HepG2 (cell line): Measurements from ENCODE around the gene ODR4. TPM values are rescaled to one million over a fixed set of nuclear protein-coding genes. Genes with fewer than 3 reads are reported as not detected.

Source experiments
- ATAC-seq: fragments of 200-7000 bp; cut with Tn5 transposase; 3 replicates; pipeline ENCODE4 v1.9.1; 2020; ENCODE audit warnings: mild to moderate bottlenecking, moderate library complexity
- BruUV-seq: library from RNA; stranded (reverse); fragments of 400-500 nt; replicated peaks from 2 replicates; lab custom pipeline; 2021; lab: Mats Ljungman, UMichigan
- CTCF ChIA-PET: fragments of 300-600 bp; formaldehyde crosslinking; extraction: SDS; loops from one replicate; lab custom pipeline; 2021; ENCODE audit warnings: low total read pairs, inconsistent platforms, low intra/inter-chr PET ratio; lab: Yijun Ruan, JAX
- POLR2A ChIA-PET: fragments of 350-600 bp; sonication (Branson Sonifier 250); formaldehyde crosslinking; loops from one replicate; lab custom pipeline; 2020; ENCODE audit warnings: antibody characterized with exemption, inconsistent platforms; lab: Yijun Ruan, JAX
- DNase-seq: peaks from one replicate; pipeline ENCODE4 v3.0.0-alpha.2; 2015; ENCODE audit warnings: low spot score
- FAIRE-seq: peaks from 3 replicates; lab custom pipeline; 2011; peaks lifted over from hg19 to GRCh38; lab: Jason Lieb, UNC
- H2AFZ ChIP-seq: one replicate; pipeline ENCODE4 v1.6.1; 2011; ENCODE audit warnings: low read length, inconsistent platforms
- H3K27ac ChIP-seq: fragments of 300-600 bp; 3 replicates; pipeline ENCODE4 v1.8.0; 2011; ENCODE audit warnings: mixed run types, mild to moderate bottlenecking, mixed read lengths, low read length, inconsistent platforms; ENCODE audit not compliant: insufficient read depth; ENCODE audit errors: extremely low read length
- H3K27me3 ChIP-seq, 2 experiments: fragments of 200-600 bp in 1 of 2; 2 replicates in 1 of 2; 3 replicates in 1 of 2; pipeline versions ENCODE4 v1.6.0 to v1.8.0; 2011; ENCODE audit warnings: low read length in 2 of 2, mild to moderate bottlenecking in 2 of 2, moderate library complexity in 2 of 2, inconsistent platforms in 1 of 2; ENCODE audit not compliant: insufficient read depth in 2 of 2, control insufficient read depth in 1 of 2
- H3K36me3 ChIP-seq, 2 experiments: fragments of 200-600 bp in 1 of 2; replicated peaks in 1 of 2; 2 replicates in 1 of 2; 3 replicates in 1 of 2; pipeline versions ENCODE4 v1.5.1 to v1.8.0; 2011; ENCODE audit warnings: low read length in 2 of 2, inconsistent platforms in 1 of 2; ENCODE audit not compliant: insufficient read depth in 2 of 2, control insufficient read depth in 1 of 2
- H3K4me1 ChIP-seq: 2 replicates; pipeline ENCODE4 v1.5.1; 2012; ENCODE audit warnings: low read length, inconsistent platforms; ENCODE audit not compliant: insufficient read depth
- H3K4me2 ChIP-seq: 2 replicates; pipeline ENCODE4 v1.6.0; 2011; ENCODE audit warnings: low read depth, low read length, inconsistent platforms
- H3K4me3 ChIP-seq, 3 experiments: fragments of 200-600 bp in 1 of 3; sonication (generic), shearing (Covaris generic) in 1 of 3; replicated peaks in 1 of 3; 2 replicates each; pipeline ENCODE4 v1.5.1; 2011 to 2016; ENCODE audit warnings: low read length in 3 of 3, inconsistent platforms in 2 of 3, low read depth in 2 of 3, mild to moderate bottlenecking in 2 of 3, control low read depth in 1 of 3, mixed read lengths in 1 of 3; ENCODE audit not compliant: insufficient read depth in 1 of 3
- H3K79me2 ChIP-seq: one replicate; pipeline ENCODE4 v1.6.1; 2011; ENCODE audit warnings: low read length, inconsistent platforms; ENCODE audit not compliant: insufficient read depth
- H3K9ac ChIP-seq: 2 replicates; pipeline ENCODE4 v1.6.0; 2011; ENCODE audit warnings: mild to moderate bottlenecking, low read depth, low read length, inconsistent platforms; ENCODE audit not compliant: insufficient read depth
- H3K9me3 ChIP-seq: 2 replicates; pipeline ENCODE4 v1.5.1; 2012; ENCODE audit warnings: mild to moderate bottlenecking, low read length
- H4K20me1 ChIP-seq: 2 replicates; pipeline ENCODE4 v1.6.0; 2011; ENCODE audit warnings: inconsistent platforms, mild to moderate bottlenecking, low read length, moderate library complexity; ENCODE audit not compliant: insufficient read depth
- ATM ChIP-seq: fragments of 450-650 bp; IDR thresholded peaks from 2 replicates; pipeline ENCODE4 v1.7.1; 2017; ENCODE audit warnings: mild to moderate bottlenecking, borderline replicate concordance
- BATF2 ChIP-seq: sonication (generic); formaldehyde crosslinking; IDR thresholded peaks from 2 replicates; pipeline ENCODE4 v1.8.0; 2022; ENCODE audit warnings: mild to moderate bottlenecking, missing genetic modification reagents, moderate library complexity
- CCAR2 ChIP-seq: fragments of 200-400 bp; formaldehyde crosslinking; optimal IDR thresholded peaks from 2 replicates; pipeline ENCODE3; 2018; ENCODE audit warnings: low read depth, mild to moderate bottlenecking, low read length, moderate library complexity
- HHEX ChIP-seq: IDR thresholded peaks from 2 replicates; pipeline ENCODE4 v1.6.1; 2016; ENCODE audit warnings: control low read depth
- MAFK ChIP-seq, 2 experiments: IDR thresholded peaks in 1 of 2; conservative IDR thresholded peaks in 1 of 2; 2 replicates each; pipeline ENCODE4 v1.6.1; 2011; ENCODE audit warnings: improper control_type of control experiment in 2 of 2, low read length in 2 of 2
- TBX2 ChIP-seq: sonication (generic); formaldehyde crosslinking; IDR thresholded peaks from 2 replicates; pipeline ENCODE4 v1.5.0; 2020; ENCODE audit warnings: missing genetic modification reagents, mild to moderate bottlenecking, borderline replicate concordance
- TMF1 ChIP-seq: sonication (generic); formaldehyde crosslinking; IDR thresholded peaks from 2 replicates; pipeline ENCODE4 v1.8.1; 2022; ENCODE audit warnings: low read depth, missing genetic modification reagents
- ZFP36L1 ChIP-seq: sonication (generic); formaldehyde crosslinking; IDR thresholded peaks from 2 replicates; pipeline ENCODE4 v1.8.0; 2022; ENCODE audit warnings: mild to moderate bottlenecking, missing genetic modification reagents, moderate library complexity
- ZFYVE20 ChIP-seq: sonication (generic); formaldehyde crosslinking; IDR thresholded peaks from 2 replicates; pipeline ENCODE4 v1.8.0; 2023; ENCODE audit warnings: low read depth, mild to moderate bottlenecking, moderate library complexity, missing genetic modification reagents, borderline replicate concordance
- ZNF274 ChIP-seq: sonication (generic); formaldehyde crosslinking; IDR thresholded peaks from 2 replicates; pipeline ENCODE4 v1.5.1; 2020; ENCODE audit warnings: mild to moderate bottlenecking, missing genetic modification reagents
- ZNF362 ChIP-seq: sonication (generic); formaldehyde crosslinking; IDR thresholded peaks from 2 replicates; pipeline ENCODE4 v1.4.0; 2020; ENCODE audit warnings: missing genetic modification reagents, mild to moderate bottlenecking, borderline replicate concordance
- ZNF484 ChIP-seq: sonication (generic); formaldehyde crosslinking; IDR thresholded peaks from 2 replicates; pipeline ENCODE4 v1.5.1; 2020; ENCODE audit warnings: mild to moderate bottlenecking, low read depth, missing genetic modification reagents, borderline replicate concordance
- ZNF747 ChIP-seq: sonication (generic); formaldehyde crosslinking; IDR thresholded peaks from 2 replicates; pipeline ENCODE4 v1.8.1; 2023; ENCODE audit warnings: missing genetic modification reagents, mild to moderate bottlenecking, borderline replicate concordance
- WGBS: methylation state at CpG from one replicate; pipeline ENCODE4 v1.1.6; 2017; ENCODE audit warnings: low lambda C conversion rate; 5-methylcytosine and 5-hydroxymethylcytosine counted together
- in situ Hi-C: cut with HindIII; loops from 2 replicates; pipeline ENCODE4 v1.10.0; 2017; ENCODE audit warnings: low pct_unique_long_range_greater_than_20kb; ENCODE audit not compliant: extremely low pct_ligation_motif_present
- intact Hi-C: fragments of 100-400 bp; cut with micrococcal nuclease; formaldehyde crosslinking; loops from one replicate; pipeline ENCODE4 v1.10.0; 2022; ENCODE audit not compliant: unreplicated experiment
- polyA plus RNA-seq, 8 experiments: library from polyadenylated mRNA; depleted of rRNA in 3 of 8; stranded (reverse) in 7 of 8; unstranded in 1 of 8; fragments of >200 nt; fragmentation: Illumina TruSeq in 4 of 8; extraction: Trizol in 4 of 8; gene quantifications; 2 replicates each; pipeline versions ENCODE4 v1.2.1 to v1.2.3, GENCODE V29; 2011 to 2016; ENCODE audit warnings: low read depth in 4 of 8, missing spikeins in 1 of 8, mixed read lengths in 1 of 8; ENCODE audit not compliant: insufficient read depth in 1 of 8
- total RNA-seq, 5 experiments: library from RNA; depleted of rRNA; stranded (reverse); fragments of >200 nt; fragmentation: Illumina TruSeq; extraction: Trizol; gene quantifications; 2 replicates each; pipeline ENCODE4 v1.2.3, GENCODE V29; 2016; ENCODE audit warnings: low read depth in 1 of 5
- TF ChIP-seq, protein P1 (sequence below): sonication (generic); formaldehyde crosslinking; IDR thresholded peaks from 2 replicates; pipeline ENCODE4 v1.4.0; 2020; ENCODE audit warnings: missing genetic modification reagents

The ODR4 gene
- total and polyA plus RNA-seq, 2 of the 13 experiments (the other 11 are each of a cell fraction or from before 2014, with no cell fraction given) = 16.3 to 22.0 TPM

- POLR2A ChIA-PET = no interaction called here
- intact Hi-C loops (no loop called here), in situ Hi-C loops (no loop called here)
- no TSS peak for BruUV-seq
- Histone ChIP-seq H3K27ac (no peak overlapping the region), H2AFZ (no peak overlapping the region), H3K4me1 (no peaks in the 10 kb centered on the region), H3K36me3 (peaks cover 20 to 79% of the 10 kb centered on the region in 2 experiments), H3K9ac (no peak overlapping the region), H3K4me2 (no peak overlapping the region), H3K79me2 (no peaks in the 10 kb centered on the region), H3K9me3 (no peaks in the 10 kb centered on the region), H3K27me3 (no peaks in the 10 kb centered on the region), H3K4me3 (no peak overlapping the region), H4K20me1 (no peaks in the 10 kb centered on the region)
- peak; percentile 26 to 56; a peak in 3 of 4 replicates for TF ChIP-seq MAFK (conservative IDR thresholded peaks at IDR 0.05 in 1 of 2, IDR thresholded peaks at IDR 0.05 in 1 of 2; ENCODE audit: low read length in 2 of 2)
- TF ChIP-seq TMF1 (CRISPR knock-in tag) = no peak
- CTCF ChIA-PET = no interaction called here
- 96% methylated on average over 2 of the region's 2 CpGs for WGBS
- no peak for DNase-seq
- no peak for FAIRE-seq
- no peak for ATAC-seq
Observed at GRCh38 chr1:186337554-186337953, 38.1 kb upstream of the ODR4 start.

DNA sequence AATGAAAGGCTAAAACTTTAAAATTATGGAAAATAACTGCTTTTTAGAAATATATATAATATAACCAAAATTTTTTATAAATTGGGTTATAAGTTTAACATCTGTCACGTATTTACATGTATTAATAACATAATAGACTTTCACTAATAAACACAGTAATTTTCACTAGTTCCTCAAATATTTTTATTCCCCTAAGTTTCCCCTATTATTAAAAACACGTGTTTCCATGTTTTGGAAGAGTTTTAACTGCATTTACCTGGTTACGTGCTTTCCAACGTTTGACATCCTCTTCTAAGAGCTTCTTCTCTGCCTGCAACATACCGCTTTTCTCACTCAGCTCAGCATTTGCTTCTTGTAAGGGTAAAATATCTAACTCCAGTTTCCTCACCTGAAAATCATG, 34.9 kb upstream of the ODR4 start:
- no peaks in the 10 kb centered on the region for H3K4me1 ChIP-seq
- no peak overlapping the region for H3K4me3 ChIP-seq
- H3K27ac ChIP-seq = no peak overlapping the region
- DNase-seq = no peak
- no peak overlapping the region for H2AFZ ChIP-seq
- 98% methylated on average over 5 of the region's 5 CpGs for WGBS
- CTCF ChIA-PET = no interaction called here
- H3K9me3 ChIP-seq = no peaks in the 10 kb centered on the region
- no peaks in the 10 kb centered on the region for H3K79me2 ChIP-seq
- ATAC-seq = no peak
- H4K20me1 ChIP-seq = no peaks in the 10 kb centered on the region
- intact Hi-C loops = no loop called here
- BruUV-seq = no TSS peak
- no peaks in the 10 kb centered on the region for H3K27me3 ChIP-seq
- POLR2A ChIA-PET = no interaction called here
- no peak overlapping the region for H3K4me2 ChIP-seq
- H3K36me3 ChIP-seq = peaks cover 18 to 72% of the 10 kb centered on the region in 2 experiments
- in situ Hi-C loops = no loop called here
- H3K9ac ChIP-seq = no peak overlapping the region
- no peak for FAIRE-seq
- TF ChIP-seq ATM (no peak), BATF2 (CRISPR knock-in tag) (no peak), ZNF484 (no peak), TBX2 (CRISPR knock-in tag) (no peak), ZNF747 (CRISPR knock-in tag) (no peak), ZNF274 (CRISPR knock-in tag) (no peak), ZFYVE20 (CRISPR knock-in tag) (no peak), ZNF362 (CRISPR knock-in tag) (no peak), HHEX (CRISPR knock-in tag) (no peak), ZFP36L1 (CRISPR knock-in tag) (no peak), CCAR2 (no peak)
- TF ChIP-seq, protein P1, sequence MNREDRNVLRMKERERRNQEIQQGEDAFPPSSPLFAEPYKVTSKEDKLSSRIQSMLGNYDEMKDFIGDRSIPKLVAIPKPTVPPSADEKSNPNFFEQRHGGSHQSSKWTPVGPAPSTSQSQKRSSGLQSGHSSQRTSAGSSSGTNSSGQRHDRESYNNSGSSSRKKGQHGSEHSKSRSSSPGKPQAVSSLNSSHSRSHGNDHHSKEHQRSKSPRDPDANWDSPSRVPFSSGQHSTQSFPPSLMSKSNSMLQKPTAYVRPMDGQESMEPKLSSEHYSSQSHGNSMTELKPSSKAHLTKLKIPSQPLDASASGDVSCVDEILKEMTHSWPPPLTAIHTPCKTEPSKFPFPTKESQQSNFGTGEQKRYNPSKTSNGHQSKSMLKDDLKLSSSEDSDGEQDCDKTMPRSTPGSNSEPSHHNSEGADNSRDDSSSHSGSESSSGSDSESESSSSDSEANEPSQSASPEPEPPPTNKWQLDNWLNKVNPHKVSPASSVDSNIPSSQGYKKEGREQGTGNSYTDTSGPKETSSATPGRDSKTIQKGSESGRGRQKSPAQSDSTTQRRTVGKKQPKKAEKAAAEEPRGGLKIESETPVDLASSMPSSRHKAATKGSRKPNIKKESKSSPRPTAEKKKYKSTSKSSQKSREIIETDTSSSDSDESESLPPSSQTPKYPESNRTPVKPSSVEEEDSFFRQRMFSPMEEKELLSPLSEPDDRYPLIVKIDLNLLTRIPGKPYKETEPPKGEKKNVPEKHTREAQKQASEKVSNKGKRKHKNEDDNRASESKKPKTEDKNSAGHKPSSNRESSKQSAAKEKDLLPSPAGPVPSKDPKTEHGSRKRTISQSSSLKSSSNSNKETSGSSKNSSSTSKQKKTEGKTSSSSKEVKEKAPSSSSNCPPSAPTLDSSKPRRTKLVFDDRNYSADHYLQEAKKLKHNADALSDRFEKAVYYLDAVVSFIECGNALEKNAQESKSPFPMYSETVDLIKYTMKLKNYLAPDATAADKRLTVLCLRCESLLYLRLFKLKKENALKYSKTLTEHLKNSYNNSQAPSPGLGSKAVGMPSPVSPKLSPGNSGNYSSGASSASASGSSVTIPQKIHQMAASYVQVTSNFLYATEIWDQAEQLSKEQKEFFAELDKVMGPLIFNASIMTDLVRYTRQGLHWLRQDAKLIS = no peak
